GM23338 (cell line): ENCODE data around the gene TMEM178B. TPM values are rescaled to one million over a fixed set of nuclear protein-coding genes. Genes with fewer than 3 reads are reported as not detected.

Experiments
- ATAC-seq: fragments of 200-7000 bp; cut with Tn5 transposase; 3 replicates; pipeline ENCODE4 v1.9.1; 2020
- DNase-seq: peaks from one replicate; pipeline ENCODE4 v3.0.0-alpha.2; 2015; ENCODE audit warnings: low spot score
- H2AFZ ChIP-seq: fragments of 200-600 bp; sonication (generic); 2 replicates; pipeline ENCODE4 v1.8.0; 2016; ENCODE audit warnings: antibody characterized with exemption, mild to moderate bottlenecking, moderate library complexity
- H3F3A ChIP-seq: fragments of 200-600 bp; sonication (generic); replicated peaks from 2 replicates; pipeline ENCODE4 v1.8.0; 2017; ENCODE audit warnings: antibody characterized with exemption, mixed run types, low read depth
- H3K27ac ChIP-seq: fragments of 200-600 bp; sonication (generic); 2 replicates; pipeline ENCODE4 v1.6.1; 2016; ENCODE audit warnings: low read depth
- H3K27me3 ChIP-seq: fragments of 200-600 bp; sonication (generic); 2 replicates; pipeline ENCODE4 v1.8.0; 2016; ENCODE audit warnings: mild to moderate bottlenecking, mixed run types, moderate library complexity; ENCODE audit not compliant: insufficient read depth
- H3K36me3 ChIP-seq: fragments of 200-600 bp; sonication (generic); 2 replicates; pipeline ENCODE4 v1.8.0; 2016; ENCODE audit warnings: mild to moderate bottlenecking; ENCODE audit not compliant: insufficient read depth
- H3K4me1 ChIP-seq: fragments of 200-600 bp; sonication (generic); 2 replicates; pipeline ENCODE4 v1.8.0; 2016; ENCODE audit warnings: mild to moderate bottlenecking, moderate library complexity; ENCODE audit not compliant: insufficient read depth
- H3K4me2 ChIP-seq: fragments of 200-600 bp; sonication (generic); 2 replicates; pipeline ENCODE4 v1.7.1; 2017; ENCODE audit warnings: mixed run types
- H3K4me3 ChIP-seq: fragments of 200-600 bp; sonication (generic); 2 replicates; pipeline ENCODE4 v1.6.1; 2016; ENCODE audit warnings: mixed run types
- H3K79me2 ChIP-seq: fragments of 200-600 bp; sonication (generic); replicated peaks from 2 replicates; pipeline ENCODE4 v1.8.0; 2017; ENCODE audit warnings: mild to moderate bottlenecking; ENCODE audit not compliant: insufficient read depth
- H3K9me2 ChIP-seq: fragments of 200-600 bp; sonication (generic); 2 replicates; pipeline ENCODE4 v1.8.0; 2017; ENCODE audit not compliant: insufficient read depth
- H4K20me1 ChIP-seq: fragments of 200-600 bp; sonication (generic); replicated peaks from 2 replicates; pipeline ENCODE4 v1.8.0; 2017; ENCODE audit warnings: mild to moderate bottlenecking; ENCODE audit not compliant: insufficient read depth
- H3K27ac Mint-ChIP-seq: 2 replicates; pipeline ENCODE4 v1.8.0; 2020; ENCODE audit warnings: inconsistent platforms, mild to moderate bottlenecking, moderate library complexity, mixed read lengths
- H3K27me3 Mint-ChIP-seq: 3 replicates; pipeline ENCODE4 v1.8.0; 2022; ENCODE audit warnings: low read depth, mild to moderate bottlenecking, moderate library complexity, mixed read lengths, inconsistent platforms; ENCODE audit not compliant: insufficient read depth, poor library complexity
- H3K36me3 Mint-ChIP-seq: 3 replicates; pipeline ENCODE4 v1.8.0; 2021; ENCODE audit warnings: low read depth, mild to moderate bottlenecking, inconsistent platforms, moderate library complexity, mixed read lengths
- H3K4me1 Mint-ChIP-seq: 3 replicates; pipeline ENCODE4 v1.8.0; 2020; ENCODE audit warnings: mild to moderate bottlenecking, inconsistent platforms, mixed read lengths
- H3K4me3 Mint-ChIP-seq: 3 replicates; pipeline ENCODE4 v1.8.0; 2021; ENCODE audit warnings: moderate library complexity, mild to moderate bottlenecking, inconsistent platforms, mixed read lengths
- H3K9me3 Mint-ChIP-seq: 3 replicates; pipeline ENCODE4 v1.8.0; 2020; ENCODE audit warnings: moderate library complexity, mild to moderate bottlenecking, inconsistent platforms, mixed read lengths
- CREB1 ChIP-seq: fragments of 250-450 bp; sonication (Bioruptor Pico); IDR thresholded peaks from 2 replicates; pipeline ENCODE4 v1.5.0; 2020; ENCODE audit warnings: low read depth, mild to moderate bottlenecking, moderate library complexity
- EZH2 ChIP-seq: fragments of 200-600 bp; sonication (generic); IDR thresholded peaks from one replicate; pipeline ENCODE4 v1.8.0; 2017; ENCODE audit warnings: antibody characterized with exemption, mild to moderate bottlenecking, low read depth; ENCODE audit not compliant: unreplicated experiment
- EZH2phosphoT487 ChIP-seq: fragments of 200-600 bp; sonication (generic); IDR thresholded peaks from one replicate; pipeline ENCODE4 v1.8.1; 2018; ENCODE audit warnings: antibody characterized with exemption; ENCODE audit not compliant: unreplicated experiment
- NANOG ChIP-seq: IDR thresholded peaks from 2 replicates; pipeline ENCODE4 v1.6.1; 2016; ENCODE audit warnings: antibody characterized with exemption, borderline replicate concordance
- POLR2AphosphoS5 ChIP-seq: IDR thresholded peaks from 2 replicates; pipeline ENCODE4 v1.6.1; 2016; ENCODE audit warnings: antibody characterized with exemption, low read depth
- REST ChIP-seq: IDR thresholded peaks from one replicate; pipeline ENCODE4 v1.6.1; 2018; ENCODE audit warnings: antibody characterized with exemption; ENCODE audit not compliant: unreplicated experiment
- STAT1 ChIP-seq: IDR thresholded peaks from one replicate; pipeline ENCODE4 v1.6.1; 2016; ENCODE audit warnings: antibody characterized with exemption; ENCODE audit not compliant: unreplicated experiment
- ZNF114 ChIP-seq: fragments of 250-450 bp; sonication (Bioruptor Pico); IDR thresholded peaks from 2 replicates; pipeline ENCODE4 v1.5.0; 2020; ENCODE audit warnings: mild to moderate bottlenecking, moderate library complexity
- ZNF331 ChIP-seq: fragments of 250-450 bp; sonication (Bioruptor Pico); IDR thresholded peaks from 2 replicates; pipeline ENCODE4 v1.5.0; 2020; ENCODE audit warnings: low read depth, mild to moderate bottlenecking, moderate library complexity
- polyA plus RNA-seq: library from polyadenylated mRNA; unstranded; fragments of >200 nt; fragmentation: Nextera tagmentation; extraction: Ambion mirVana; gene quantifications from 2 replicates; pipeline ENCODE4 v1.2.1, GENCODE V29; 2016
- total RNA-seq: library from RNA; depleted of rRNA; stranded (reverse); fragments of >200 nt; shearing (Covaris generic); gene quantifications from 2 replicates; pipeline ENCODE4 v1.2.3, GENCODE V29; 2014
- TF ChIP-seq, protein P1 (sequence below): fragments of 250-450 bp; sonication (Bioruptor Pico); IDR thresholded peaks from 2 replicates; pipeline ENCODE4 v1.5.0; 2020; ENCODE audit warnings: mild to moderate bottlenecking, moderate library complexity

Gene TMEM178B
- total and polyA plus RNA-seq, 2 experiments from 2014 or later: 4.9 to 15.6 TPM

- no peak for ATAC-seq
- no peaks in the 10 kb centered on the region for H3K9me3 Mint-ChIP-seq
- peaks cover 27% of the 10 kb centered on the region for H3K79me2 ChIP-seq
These were observed 76.6 kb downstream of the TMEM178B start for GRCh38 chr7:141150465-141150864.

GRCh38 chr7:141151746-141152145, 77.9 kb downstream of the TMEM178B start:
- H3K4me1 Mint-ChIP-seq: no peaks in the 10 kb centered on the region; the same call in 2 of the 3 replicates
- no peaks in the 10 kb centered on the region for H3K9me3 Mint-ChIP-seq
- H3K79me2 ChIP-seq: peaks cover 17% of the 10 kb centered on the region; the same call in 1 of the 2 replicates
- no peak overlapping the region for H3K27ac ChIP-seq
- no peak overlapping the region for H3K4me3 ChIP-seq
- no peaks in the 10 kb centered on the region for H3F3A ChIP-seq
- H3K9me2 ChIP-seq: no peaks in the 10 kb centered on the region
- no peak overlapping the region for H3K4me3 Mint-ChIP-seq
- H3K36me3 ChIP-seq: no peaks in the 10 kb centered on the region
- no peaks in the 10 kb centered on the region for H3K36me3 Mint-ChIP-seq
- ATAC-seq (no peak), DNase-seq (no peak)
- H4K20me1 ChIP-seq: peaks cover 9% of the 10 kb centered on the region
- no peaks in the 10 kb centered on the region for H3K27me3 Mint-ChIP-seq
- no peaks in the 10 kb centered on the region for H3K27me3 ChIP-seq
- 0 out of 2 replicates have a peak, but pooled peaks cover 3% of the 10 kb centered on the region for H3K4me1 ChIP-seq
- H3K27ac Mint-ChIP-seq: no peak overlapping the region
- no peak overlapping the region for H2AFZ ChIP-seq
- no peak overlapping the region for H3K4me2 ChIP-seq
- no peak for TF ChIP-seq EZH2phosphoT487
- no peak for TF ChIP-seq ZNF114
- TF ChIP-seq POLR2AphosphoS5: no peak
- TF ChIP-seq CREB1 (CRISPR knock-in tag): no peak
- no peak for TF ChIP-seq NANOG
- TF ChIP-seq STAT1: no peak
- TF ChIP-seq, protein P1, sequence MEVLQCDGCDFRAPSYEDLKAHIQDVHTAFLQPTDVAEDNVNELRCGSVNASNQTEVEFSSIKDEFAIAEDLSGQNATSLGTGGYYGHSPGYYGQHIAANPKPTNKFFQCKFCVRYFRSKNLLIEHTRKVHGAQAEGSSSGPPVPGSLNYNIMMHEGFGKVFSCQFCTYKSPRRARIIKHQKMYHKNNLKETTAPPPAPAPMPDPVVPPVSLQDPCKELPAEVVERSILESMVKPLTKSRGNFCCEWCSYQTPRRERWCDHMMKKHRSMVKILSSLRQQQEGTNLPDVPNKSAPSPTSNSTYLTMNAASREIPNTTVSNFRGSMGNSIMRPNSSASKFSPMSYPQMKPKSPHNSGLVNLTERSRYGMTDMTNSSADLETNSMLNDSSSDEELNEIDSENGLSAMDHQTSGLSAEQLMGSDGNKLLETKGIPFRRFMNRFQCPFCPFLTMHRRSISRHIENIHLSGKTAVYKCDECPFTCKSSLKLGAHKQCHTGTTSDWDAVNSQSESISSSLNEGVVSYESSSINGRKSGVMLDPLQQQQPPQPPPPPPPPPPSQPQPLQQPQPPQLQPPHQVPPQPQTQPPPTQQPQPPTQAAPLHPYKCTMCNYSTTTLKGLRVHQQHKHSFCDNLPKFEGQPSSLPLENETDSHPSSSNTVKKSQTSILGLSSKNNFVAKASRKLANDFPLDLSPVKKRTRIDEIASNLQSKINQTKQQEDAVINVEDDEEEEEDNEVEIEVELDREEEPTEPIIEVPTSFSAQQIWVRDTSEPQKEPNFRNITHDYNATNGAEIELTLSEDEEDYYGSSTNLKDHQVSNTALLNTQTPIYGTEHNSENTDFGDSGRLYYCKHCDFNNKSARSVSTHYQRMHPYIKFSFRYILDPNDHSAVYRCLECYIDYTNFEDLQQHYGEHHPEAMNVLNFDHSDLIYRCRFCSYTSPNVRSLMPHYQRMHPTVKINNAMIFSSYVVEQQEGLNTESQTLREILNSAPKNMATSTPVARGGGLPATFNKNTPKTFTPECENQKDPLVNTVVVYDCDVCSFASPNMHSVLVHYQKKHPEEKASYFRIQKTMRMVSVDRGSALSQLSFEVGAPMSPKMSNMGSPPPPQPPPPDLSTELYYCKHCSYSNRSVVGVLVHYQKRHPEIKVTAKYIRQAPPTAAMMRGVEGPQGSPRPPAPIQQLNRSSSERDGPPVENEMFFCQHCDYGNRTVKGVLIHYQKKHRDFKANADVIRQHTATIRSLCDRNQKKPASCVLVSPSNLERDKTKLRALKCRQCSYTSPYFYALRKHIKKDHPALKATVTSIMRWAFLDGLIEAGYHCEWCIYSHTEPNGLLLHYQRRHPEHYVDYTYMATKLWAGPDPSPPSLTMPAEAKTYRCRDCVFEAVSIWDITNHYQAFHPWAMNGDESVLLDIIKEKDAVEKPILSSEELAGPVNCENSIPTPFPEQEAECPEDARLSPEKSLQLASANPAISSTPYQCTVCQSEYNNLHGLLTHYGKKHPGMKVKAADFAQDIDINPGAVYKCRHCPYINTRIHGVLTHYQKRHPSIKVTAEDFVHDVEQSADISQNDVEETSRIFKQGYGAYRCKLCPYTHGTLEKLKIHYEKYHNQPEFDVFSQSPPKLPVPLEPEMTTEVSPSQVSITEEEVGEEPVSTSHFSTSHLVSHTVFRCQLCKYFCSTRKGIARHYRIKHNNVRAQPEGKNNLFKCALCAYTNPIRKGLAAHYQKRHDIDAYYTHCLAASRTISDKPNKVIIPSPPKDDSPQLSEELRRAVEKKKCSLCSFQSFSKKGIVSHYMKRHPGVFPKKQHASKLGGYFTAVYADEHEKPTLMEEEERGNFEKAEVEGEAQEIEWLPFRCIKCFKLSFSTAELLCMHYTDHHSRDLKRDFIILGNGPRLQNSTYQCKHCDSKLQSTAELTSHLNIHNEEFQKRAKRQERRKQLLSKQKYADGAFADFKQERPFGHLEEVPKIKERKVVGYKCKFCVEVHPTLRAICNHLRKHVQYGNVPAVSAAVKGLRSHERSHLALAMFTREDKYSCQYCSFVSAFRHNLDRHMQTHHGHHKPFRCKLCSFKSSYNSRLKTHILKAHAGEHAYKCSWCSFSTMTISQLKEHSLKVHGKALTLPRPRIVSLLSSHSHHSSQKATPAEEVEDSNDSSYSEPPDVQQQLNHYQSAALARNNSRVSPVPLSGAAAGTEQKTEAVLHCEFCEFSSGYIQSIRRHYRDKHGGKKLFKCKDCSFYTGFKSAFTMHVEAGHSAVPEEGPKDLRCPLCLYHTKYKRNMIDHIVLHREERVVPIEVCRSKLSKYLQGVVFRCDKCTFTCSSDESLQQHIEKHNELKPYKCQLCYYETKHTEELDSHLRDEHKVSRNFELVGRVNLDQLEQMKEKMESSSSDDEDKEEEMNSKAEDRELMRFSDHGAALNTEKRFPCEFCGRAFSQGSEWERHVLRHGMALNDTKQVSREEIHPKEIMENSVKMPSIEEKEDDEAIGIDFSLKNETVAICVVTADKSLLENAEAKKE (CRISPR knock-in tag): no peak

More at GRCh38 chr7:141150465-141150864, 76.6 kb downstream of the TMEM178B start:
- Mint-ChIP-seq H3K27me3 (no peaks in the 10 kb centered on the region), H3K4me3 (no peak overlapping the region), H3K36me3 (no peaks in the 10 kb centered on the region), H3K27ac (no peak overlapping the region), H3K4me1 (0 out of 3 replicates have a peak, but pooled peaks cover under 1% of the 10 kb centered on the region)
- Histone ChIP-seq H3K4me1 (peaks cover 2% of the 10 kb centered on the region; the same call in 1 of the 2 replicates), H2AFZ (no peak overlapping the region), H3K36me3 (no peaks in the 10 kb centered on the region), H3K27ac (no peak overlapping the region), H4K20me1 (peaks cover 14% of the 10 kb centered on the region), H3K9me2 (no peaks in the 10 kb centered on the region), H3K4me2 (no peak overlapping the region), H3F3A (no peaks in the 10 kb centered on the region), H3K27me3 (no peaks in the 10 kb centered on the region), H3K4me3 (no peak overlapping the region)
- no peak for DNase-seq
- TF ChIP-seq REST: no peak
- no peak for TF ChIP-seq POLR2AphosphoS5
- no peak for TF ChIP-seq EZH2
- no peak for TF ChIP-seq ZNF331 (CRISPR knock-in tag)
- no peak for TF ChIP-seq STAT1
